GM23338 (cell line): Measurements from ENCODE around the gene CFAP58. TPM values are rescaled to one million over a fixed set of nuclear protein-coding genes. Genes with fewer than 3 reads are reported as not detected.

Experiments
- ATAC-seq: fragments of 200-7000 bp; cut with Tn5 transposase; 3 replicates; pipeline ENCODE4 v1.9.1; 2020
- DNase-seq: peaks from one replicate; pipeline ENCODE4 v3.0.0-alpha.2; 2015; ENCODE audit warnings: low spot score
- H2AFZ ChIP-seq: fragments of 200-600 bp; sonication (generic); 2 replicates; pipeline ENCODE4 v1.8.0; 2016; ENCODE audit warnings: antibody characterized with exemption, mild to moderate bottlenecking, moderate library complexity
- H3F3A ChIP-seq: fragments of 200-600 bp; sonication (generic); replicated peaks from 2 replicates; pipeline ENCODE4 v1.8.0; 2017; ENCODE audit warnings: antibody characterized with exemption, mixed run types, low read depth
- H3K27ac ChIP-seq: fragments of 200-600 bp; sonication (generic); 2 replicates; pipeline ENCODE4 v1.6.1; 2016; ENCODE audit warnings: low read depth
- H3K27me3 ChIP-seq: fragments of 200-600 bp; sonication (generic); 2 replicates; pipeline ENCODE4 v1.8.0; 2016; ENCODE audit warnings: mild to moderate bottlenecking, mixed run types, moderate library complexity; ENCODE audit not compliant: insufficient read depth
- H3K36me3 ChIP-seq: fragments of 200-600 bp; sonication (generic); 2 replicates; pipeline ENCODE4 v1.8.0; 2016; ENCODE audit warnings: mild to moderate bottlenecking; ENCODE audit not compliant: insufficient read depth
- H3K4me1 ChIP-seq: fragments of 200-600 bp; sonication (generic); 2 replicates; pipeline ENCODE4 v1.8.0; 2016; ENCODE audit warnings: mild to moderate bottlenecking, moderate library complexity; ENCODE audit not compliant: insufficient read depth
- H3K4me2 ChIP-seq: fragments of 200-600 bp; sonication (generic); 2 replicates; pipeline ENCODE4 v1.7.1; 2017; ENCODE audit warnings: mixed run types
- H3K4me3 ChIP-seq: fragments of 200-600 bp; sonication (generic); 2 replicates; pipeline ENCODE4 v1.6.1; 2016; ENCODE audit warnings: mixed run types
- H3K79me2 ChIP-seq: fragments of 200-600 bp; sonication (generic); replicated peaks from 2 replicates; pipeline ENCODE4 v1.8.0; 2017; ENCODE audit warnings: mild to moderate bottlenecking; ENCODE audit not compliant: insufficient read depth
- H3K9me2 ChIP-seq: fragments of 200-600 bp; sonication (generic); 2 replicates; pipeline ENCODE4 v1.8.0; 2017; ENCODE audit not compliant: insufficient read depth
- H4K20me1 ChIP-seq: fragments of 200-600 bp; sonication (generic); replicated peaks from 2 replicates; pipeline ENCODE4 v1.8.0; 2017; ENCODE audit warnings: mild to moderate bottlenecking; ENCODE audit not compliant: insufficient read depth
- H3K27ac Mint-ChIP-seq: 2 replicates; pipeline ENCODE4 v1.8.0; 2020; ENCODE audit warnings: inconsistent platforms, mild to moderate bottlenecking, moderate library complexity, mixed read lengths
- H3K27me3 Mint-ChIP-seq: 3 replicates; pipeline ENCODE4 v1.8.0; 2022; ENCODE audit warnings: low read depth, mild to moderate bottlenecking, moderate library complexity, mixed read lengths, inconsistent platforms; ENCODE audit not compliant: insufficient read depth, poor library complexity
- H3K36me3 Mint-ChIP-seq: 3 replicates; pipeline ENCODE4 v1.8.0; 2021; ENCODE audit warnings: low read depth, mild to moderate bottlenecking, inconsistent platforms, moderate library complexity, mixed read lengths
- H3K4me1 Mint-ChIP-seq: 3 replicates; pipeline ENCODE4 v1.8.0; 2020; ENCODE audit warnings: mild to moderate bottlenecking, inconsistent platforms, mixed read lengths
- H3K4me3 Mint-ChIP-seq: 3 replicates; pipeline ENCODE4 v1.8.0; 2021; ENCODE audit warnings: moderate library complexity, mild to moderate bottlenecking, inconsistent platforms, mixed read lengths
- H3K9me3 Mint-ChIP-seq: 3 replicates; pipeline ENCODE4 v1.8.0; 2020; ENCODE audit warnings: moderate library complexity, mild to moderate bottlenecking, inconsistent platforms, mixed read lengths
- CREB1 ChIP-seq: fragments of 250-450 bp; sonication (Bioruptor Pico); IDR thresholded peaks from 2 replicates; pipeline ENCODE4 v1.5.0; 2020; ENCODE audit warnings: low read depth, mild to moderate bottlenecking, moderate library complexity
- EZH2 ChIP-seq: fragments of 200-600 bp; sonication (generic); IDR thresholded peaks from one replicate; pipeline ENCODE4 v1.8.0; 2017; ENCODE audit warnings: antibody characterized with exemption, mild to moderate bottlenecking, low read depth; ENCODE audit not compliant: unreplicated experiment
- EZH2phosphoT487 ChIP-seq: fragments of 200-600 bp; sonication (generic); IDR thresholded peaks from one replicate; pipeline ENCODE4 v1.8.1; 2018; ENCODE audit warnings: antibody characterized with exemption; ENCODE audit not compliant: unreplicated experiment
- JUNB ChIP-seq: IDR thresholded peaks from one replicate; pipeline ENCODE4 v1.6.1; 2016; ENCODE audit warnings: antibody characterized with exemption; ENCODE audit not compliant: unreplicated experiment
- NANOG ChIP-seq: IDR thresholded peaks from 2 replicates; pipeline ENCODE4 v1.6.1; 2016; ENCODE audit warnings: antibody characterized with exemption, borderline replicate concordance
- POLR2AphosphoS5 ChIP-seq: IDR thresholded peaks from 2 replicates; pipeline ENCODE4 v1.6.1; 2016; ENCODE audit warnings: antibody characterized with exemption, low read depth
- REST ChIP-seq: IDR thresholded peaks from one replicate; pipeline ENCODE4 v1.6.1; 2018; ENCODE audit warnings: antibody characterized with exemption; ENCODE audit not compliant: unreplicated experiment
- STAT1 ChIP-seq: IDR thresholded peaks from one replicate; pipeline ENCODE4 v1.6.1; 2016; ENCODE audit warnings: antibody characterized with exemption; ENCODE audit not compliant: unreplicated experiment
- ZNF114 ChIP-seq: fragments of 250-450 bp; sonication (Bioruptor Pico); IDR thresholded peaks from 2 replicates; pipeline ENCODE4 v1.5.0; 2020; ENCODE audit warnings: mild to moderate bottlenecking, moderate library complexity
- ZNF331 ChIP-seq: fragments of 250-450 bp; sonication (Bioruptor Pico); IDR thresholded peaks from 2 replicates; pipeline ENCODE4 v1.5.0; 2020; ENCODE audit warnings: low read depth, mild to moderate bottlenecking, moderate library complexity
- ZNF462 ChIP-seq: fragments of 250-450 bp; sonication (Bioruptor Pico); IDR thresholded peaks from 2 replicates; pipeline ENCODE4 v1.5.0; 2020; ENCODE audit warnings: mild to moderate bottlenecking, moderate library complexity
- polyA plus RNA-seq: library from polyadenylated mRNA; unstranded; fragments of >200 nt; fragmentation: Nextera tagmentation; extraction: Ambion mirVana; gene quantifications from 2 replicates; pipeline ENCODE4 v1.2.1, GENCODE V29; 2016
- total RNA-seq: library from RNA; depleted of rRNA; stranded (reverse); fragments of >200 nt; shearing (Covaris generic); gene quantifications from 2 replicates; pipeline ENCODE4 v1.2.3, GENCODE V29; 2014

Gene CFAP58
- total and polyA plus RNA-seq, 2 experiments from 2014 or later, result 0.63 to 0.89 TPM

GRCh38 chr10:104340641-104341040 is 13.0 kb upstream of the CFAP58 start (continued):
- TF ChIP-seq REST (no peak), CREB1 (CRISPR knock-in tag) (no peak), POLR2AphosphoS5 (no peak), JUNB (no peak), ZNF114 (CRISPR knock-in tag) (no peak)

GRCh38 chr10:104342941-104343411 is 10.7 kb upstream of the CFAP58 start:
- Mint-ChIP-seq H3K4me1 (peaks cover 27% of the 10 kb centered on the region), H3K4me3 (no peak overlapping the region), H3K36me3 (no peaks in the 10 kb centered on the region), H3K27me3 (peaks cover 4% of the 10 kb centered on the region), H3K27ac (no peak overlapping the region), H3K9me3 (no peaks in the 10 kb centered on the region)
- Histone ChIP-seq H4K20me1 (no peaks in the 10 kb centered on the region), H2AFZ (no peak overlapping the region), H3K79me2 (no peaks in the 10 kb centered on the region), H3K4me2 (no peak overlapping the region), H3K36me3 (no peaks in the 10 kb centered on the region), H3K4me3 (no peak overlapping the region), H3F3A (no peaks in the 10 kb centered on the region), H3K27ac (no peak overlapping the region), H3K27me3 (peaks cover 7% of the 10 kb centered on the region), H3K9me2 (no peaks in the 10 kb centered on the region), H3K4me1 (peaks cover 23% of the 10 kb centered on the region)
- ATAC-seq (no peak), DNase-seq (no peak)
- no peak for TF ChIP-seq NANOG
- TF ChIP-seq ZNF331, result no peak
- no peak for TF ChIP-seq EZH2phosphoT487
- TF ChIP-seq ZNF462 (CRISPR knock-in tag), result no peak
- no peak for TF ChIP-seq EZH2
- no peak for TF ChIP-seq POLR2AphosphoS5
- TF ChIP-seq REST, result no peak
- no peak for TF ChIP-seq CREB1 (CRISPR knock-in tag)
- TF ChIP-seq STAT1, result no peak
- no peak for TF ChIP-seq JUNB
- TF ChIP-seq ZNF114 (CRISPR knock-in tag), result no peak
